HG03342 (cell line): ENCODE results near the gene ADAMTS16.
"Not testable (repeated sequence)": the region's sequence is repeated elsewhere in the genome, so short reads cannot be mapped to it uniquely, and the experiment has no call there.

ENCODE experiments used
- ATAC-seq: cut with Tn5 transposase; IDR thresholded peaks from one replicate; pipeline ENCODE4 v1.9.1; 2021; ENCODE audit warnings: mild to moderate bottlenecking, moderate library complexity; ENCODE audit not compliant: unreplicated experiment

The ADAMTS16 gene, protein sequence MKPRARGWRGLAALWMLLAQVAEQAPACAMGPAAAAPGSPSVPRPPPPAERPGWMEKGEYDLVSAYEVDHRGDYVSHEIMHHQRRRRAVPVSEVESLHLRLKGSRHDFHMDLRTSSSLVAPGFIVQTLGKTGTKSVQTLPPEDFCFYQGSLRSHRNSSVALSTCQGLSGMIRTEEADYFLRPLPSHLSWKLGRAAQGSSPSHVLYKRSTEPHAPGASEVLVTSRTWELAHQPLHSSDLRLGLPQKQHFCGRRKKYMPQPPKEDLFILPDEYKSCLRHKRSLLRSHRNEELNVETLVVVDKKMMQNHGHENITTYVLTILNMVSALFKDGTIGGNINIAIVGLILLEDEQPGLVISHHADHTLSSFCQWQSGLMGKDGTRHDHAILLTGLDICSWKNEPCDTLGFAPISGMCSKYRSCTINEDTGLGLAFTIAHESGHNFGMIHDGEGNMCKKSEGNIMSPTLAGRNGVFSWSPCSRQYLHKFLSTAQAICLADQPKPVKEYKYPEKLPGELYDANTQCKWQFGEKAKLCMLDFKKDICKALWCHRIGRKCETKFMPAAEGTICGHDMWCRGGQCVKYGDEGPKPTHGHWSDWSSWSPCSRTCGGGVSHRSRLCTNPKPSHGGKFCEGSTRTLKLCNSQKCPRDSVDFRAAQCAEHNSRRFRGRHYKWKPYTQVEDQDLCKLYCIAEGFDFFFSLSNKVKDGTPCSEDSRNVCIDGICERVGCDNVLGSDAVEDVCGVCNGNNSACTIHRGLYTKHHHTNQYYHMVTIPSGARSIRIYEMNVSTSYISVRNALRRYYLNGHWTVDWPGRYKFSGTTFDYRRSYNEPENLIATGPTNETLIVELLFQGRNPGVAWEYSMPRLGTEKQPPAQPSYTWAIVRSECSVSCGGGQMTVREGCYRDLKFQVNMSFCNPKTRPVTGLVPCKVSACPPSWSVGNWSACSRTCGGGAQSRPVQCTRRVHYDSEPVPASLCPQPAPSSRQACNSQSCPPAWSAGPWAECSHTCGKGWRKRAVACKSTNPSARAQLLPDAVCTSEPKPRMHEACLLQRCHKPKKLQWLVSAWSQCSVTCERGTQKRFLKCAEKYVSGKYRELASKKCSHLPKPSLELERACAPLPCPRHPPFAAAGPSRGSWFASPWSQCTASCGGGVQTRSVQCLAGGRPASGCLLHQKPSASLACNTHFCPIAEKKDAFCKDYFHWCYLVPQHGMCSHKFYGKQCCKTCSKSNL

DNA sequence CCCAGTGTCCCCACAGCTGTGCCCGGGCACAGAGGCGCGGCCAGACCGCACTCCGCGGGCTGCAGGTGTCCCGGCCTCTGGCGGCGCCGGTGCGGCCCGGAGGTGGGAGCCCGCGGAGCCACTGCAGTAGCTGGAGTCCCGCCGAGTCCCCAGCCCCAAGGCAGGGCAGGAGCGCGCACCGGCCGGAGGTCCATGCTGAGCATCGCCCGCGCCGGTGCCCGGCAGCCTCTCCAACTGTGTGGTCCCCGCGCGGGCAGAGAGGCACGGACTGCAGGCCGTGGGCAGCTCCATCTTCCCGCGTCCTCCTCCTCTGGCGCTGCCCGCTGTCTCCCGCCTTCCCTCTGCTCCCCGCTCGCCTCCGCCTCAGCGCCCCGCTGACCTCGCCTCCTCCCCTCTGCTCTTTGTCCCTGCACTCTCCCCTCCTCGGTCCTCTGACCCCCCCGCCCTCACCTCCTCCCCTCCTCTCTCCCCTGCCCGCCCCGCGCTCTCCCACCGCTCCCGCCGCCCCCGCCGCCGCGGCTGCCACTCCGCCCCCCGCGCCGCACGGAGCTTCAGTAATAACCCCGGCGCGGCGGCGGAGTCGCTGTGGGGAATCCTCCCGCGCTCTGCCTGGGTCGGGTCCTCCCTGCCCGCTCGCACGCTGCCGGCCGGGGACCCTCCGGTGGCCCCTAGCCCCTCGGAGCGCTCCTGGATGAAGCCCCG is at the start of gene ADAMTS16:
Gene ADAMTS16, plus strand, starts transcription at position 554 of the 702 bp plus-strand sequence. Its CDS starts 138 bp downstream, at position 692.
- ATAC-seq: no peak

DNA sequence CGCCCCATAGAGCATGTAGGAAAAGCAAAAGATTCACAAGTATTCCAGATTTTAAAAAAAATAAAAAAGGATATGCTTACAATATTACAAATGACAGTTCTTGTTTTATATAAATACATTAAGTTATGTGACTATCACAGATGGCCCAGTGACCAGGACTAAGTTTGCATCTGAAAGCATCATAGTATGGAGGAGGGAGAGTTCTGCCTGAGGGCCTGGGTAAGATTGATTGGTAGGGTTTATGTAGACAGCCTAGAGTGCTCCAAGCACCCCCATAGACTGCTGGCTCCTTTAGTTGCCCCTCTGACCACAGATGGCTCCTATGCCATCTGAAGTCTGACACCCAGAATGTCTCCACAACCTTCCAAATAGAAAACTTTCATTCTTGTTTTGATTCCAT is 48.0 kb upstream of the ADAMTS16 start:
- no peak for ATAC-seq

DNA sequence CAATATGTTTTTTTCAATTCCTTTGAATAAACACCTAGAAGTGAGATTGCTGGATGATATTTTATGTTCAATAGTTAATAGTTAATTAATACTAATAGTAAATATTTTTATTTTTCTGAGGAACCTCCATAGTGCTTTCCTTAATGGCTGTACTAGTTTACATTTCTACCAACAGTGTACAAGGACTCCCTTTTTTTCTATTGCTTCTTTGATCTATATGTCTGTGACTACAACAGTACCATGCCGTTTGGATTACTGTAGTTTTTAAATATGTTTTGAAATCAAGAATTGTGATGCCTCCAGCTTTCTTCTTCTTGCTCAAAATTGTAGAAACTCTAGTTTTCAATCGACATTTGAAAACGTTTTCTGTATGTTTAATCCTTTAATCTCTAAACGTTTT is 39.5 kb upstream of the ADAMTS16 start:
- ATAC-seq: no peak

DNA sequence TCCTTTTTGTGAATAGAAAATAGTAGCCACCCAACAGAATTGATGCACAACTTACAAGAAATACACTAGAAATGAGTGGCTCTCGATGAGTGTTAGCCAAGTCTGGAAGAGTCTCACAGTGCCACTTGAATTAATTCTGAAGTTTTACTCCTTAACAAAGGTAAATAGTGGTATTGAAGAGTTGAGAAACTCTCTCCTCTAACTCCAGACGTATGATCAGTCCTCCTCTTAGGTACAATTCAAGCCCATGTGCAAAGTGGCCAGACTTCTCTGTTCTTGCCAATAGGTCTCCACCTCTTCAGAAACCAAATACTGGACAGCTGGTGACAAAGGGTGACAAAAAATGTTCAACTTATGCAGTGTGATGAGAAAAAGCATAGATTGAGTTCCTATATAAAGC is 38.5 kb upstream of the ADAMTS16 start:
- no peak for ATAC-seq

DNA sequence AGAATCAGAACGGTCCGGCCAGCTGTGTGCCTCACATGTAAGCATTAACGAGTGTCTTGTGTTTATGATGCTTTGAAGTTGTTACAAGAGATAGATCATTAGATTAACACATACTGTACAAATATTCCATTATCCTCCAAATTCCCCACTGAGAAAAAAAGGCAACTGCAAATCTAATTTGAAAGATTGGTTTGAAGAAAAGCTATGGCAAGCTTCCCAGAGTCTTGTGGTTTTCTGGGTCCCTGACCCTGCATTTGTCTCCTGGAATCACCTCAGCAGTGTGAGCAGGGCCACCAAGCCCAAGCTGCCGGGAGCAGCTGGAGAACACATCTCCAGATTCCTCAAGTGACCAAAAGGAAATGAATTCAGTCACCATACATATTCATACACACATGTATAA is 36.9 kb upstream of the ADAMTS16 start:
- no peak for ATAC-seq

DNA sequence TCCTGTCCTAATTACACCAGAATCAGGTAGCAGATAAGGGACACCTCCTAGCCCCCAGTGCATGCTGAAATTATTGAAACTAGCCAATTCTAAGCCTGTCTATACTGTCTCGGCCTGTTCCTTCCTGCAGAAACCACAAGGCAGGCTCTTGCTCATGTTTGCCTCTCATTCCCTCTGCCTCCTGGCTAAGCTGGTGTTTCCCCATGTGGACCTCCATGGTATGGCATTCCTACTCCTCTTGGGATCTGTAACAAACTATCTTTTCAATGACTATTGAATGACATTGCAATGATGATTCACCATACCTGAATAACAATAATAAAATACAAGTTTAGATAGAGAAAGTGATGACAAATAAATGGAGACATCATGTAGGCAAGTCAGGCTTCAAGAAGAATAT is 35.6 kb upstream of the ADAMTS16 start:
- ATAC-seq: no peak

DNA sequence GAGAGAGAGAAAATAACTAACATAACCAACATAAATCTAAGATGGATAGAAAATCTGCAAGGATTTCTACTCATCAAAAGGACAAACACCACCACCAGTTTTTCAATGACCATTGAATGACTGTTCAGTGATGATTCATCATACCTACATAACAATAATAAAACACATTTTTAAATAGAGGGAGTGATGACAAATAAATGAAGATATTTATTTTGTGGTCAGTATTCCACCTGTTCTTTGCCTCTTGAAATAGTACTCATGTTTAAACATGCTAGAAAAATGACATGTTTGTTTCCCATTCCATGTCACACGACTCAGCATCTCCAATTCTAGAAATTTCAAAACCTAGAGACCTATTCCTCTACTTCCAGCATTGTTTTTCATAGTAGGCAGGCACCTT is 34.6 kb upstream of the ADAMTS16 start:
- no peak for ATAC-seq

DNA sequence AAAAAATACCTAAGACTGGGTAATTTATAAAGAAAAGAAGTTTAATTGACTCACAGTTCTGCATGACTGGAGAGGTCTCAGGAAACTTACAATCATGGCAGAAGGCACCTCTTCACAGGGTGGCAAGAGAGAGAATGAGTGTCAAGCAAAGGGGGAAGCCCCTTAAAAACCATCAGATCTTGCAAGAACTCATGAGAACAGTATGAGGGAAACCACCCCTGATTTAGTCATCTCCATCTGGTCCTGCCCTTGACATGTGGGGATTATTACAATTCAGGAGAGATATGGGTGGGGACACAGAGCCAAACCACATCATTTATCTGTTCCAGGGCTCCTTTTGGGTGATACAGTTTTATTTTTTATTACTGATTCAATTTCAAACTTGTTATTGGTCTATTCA is 23.2 kb upstream of the ADAMTS16 start:
- no peak for ATAC-seq

DNA sequence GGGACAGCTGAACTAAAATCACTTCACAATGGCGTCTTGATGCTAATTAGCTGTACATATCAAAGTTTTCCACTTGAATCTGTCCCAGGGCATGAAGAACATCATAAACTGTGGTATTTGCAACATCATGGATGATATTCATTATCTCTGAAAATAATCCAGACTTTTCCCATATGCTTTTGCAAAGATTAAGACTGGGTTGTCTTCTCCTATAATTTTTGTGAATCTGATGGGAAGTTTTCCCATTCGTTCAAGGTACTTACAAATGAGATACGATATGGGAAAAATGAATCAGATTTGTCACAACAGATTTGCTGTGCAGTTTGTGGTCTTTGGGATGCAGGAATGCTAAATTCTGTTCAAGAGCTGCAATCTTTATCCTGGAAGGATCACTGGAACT is 17.4 kb upstream of the ADAMTS16 start:
- ATAC-seq: no peak

DNA sequence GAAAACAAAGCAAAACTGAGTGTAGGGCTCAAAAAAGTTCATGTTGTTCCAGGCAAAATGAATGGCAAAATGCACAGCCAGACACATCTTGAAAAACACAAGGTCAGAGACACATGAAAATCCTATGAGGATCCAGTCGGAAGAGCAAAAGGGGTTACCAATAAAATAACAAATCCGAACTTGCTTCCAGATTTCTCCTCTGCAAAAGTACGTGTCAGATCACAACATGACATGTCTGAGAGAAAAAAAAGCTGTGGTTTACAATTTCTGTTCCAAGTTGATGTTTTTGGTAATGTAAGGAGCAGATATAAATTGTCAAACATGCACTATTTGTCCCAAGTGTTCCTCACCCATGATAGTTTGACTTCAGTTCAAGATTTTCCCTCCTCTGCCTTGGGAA is 15.9 kb upstream of the ADAMTS16 start:
- no peak for ATAC-seq

DNA sequence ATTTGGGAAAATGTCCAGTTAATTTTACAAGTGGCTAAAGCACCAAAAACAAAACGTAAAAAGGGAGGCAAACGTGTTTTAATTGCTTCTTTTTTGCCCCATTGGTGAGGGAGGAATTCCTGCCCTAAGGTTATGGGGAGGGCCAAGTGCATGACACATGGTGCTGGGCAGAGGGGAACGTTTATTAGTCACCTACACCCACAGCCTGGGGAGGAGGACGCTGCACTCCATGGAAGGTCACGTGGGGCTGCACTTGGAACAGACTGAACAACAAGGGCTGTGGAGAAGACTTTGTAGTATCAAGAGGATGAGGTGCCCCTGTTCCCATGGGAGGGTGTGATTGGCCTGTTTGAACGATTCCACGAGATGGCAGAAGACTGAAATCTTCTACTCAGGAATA is 13.7 kb upstream of the ADAMTS16 start:
- ATAC-seq: no peak

DNA sequence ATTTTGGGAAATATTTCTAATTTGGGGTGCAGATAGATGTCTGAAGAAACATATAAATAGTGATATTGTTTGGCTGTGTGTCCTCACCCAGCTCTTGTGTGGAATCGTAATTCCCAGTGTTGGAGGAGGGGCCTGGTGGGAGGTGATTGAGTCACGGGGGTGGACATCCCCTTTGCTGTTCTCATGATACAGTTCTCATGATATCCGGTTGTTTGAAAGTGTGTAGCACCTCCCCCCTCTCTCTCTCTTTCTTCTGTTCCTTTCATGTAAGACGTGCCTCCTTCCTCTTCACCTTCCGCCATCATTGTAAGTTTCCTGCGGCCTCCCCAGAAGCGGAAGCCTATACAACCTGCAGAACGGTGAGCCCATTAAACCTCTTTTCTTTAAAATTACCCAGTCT is 11.4 kb upstream of the ADAMTS16 start:
- no peak for ATAC-seq

DNA sequence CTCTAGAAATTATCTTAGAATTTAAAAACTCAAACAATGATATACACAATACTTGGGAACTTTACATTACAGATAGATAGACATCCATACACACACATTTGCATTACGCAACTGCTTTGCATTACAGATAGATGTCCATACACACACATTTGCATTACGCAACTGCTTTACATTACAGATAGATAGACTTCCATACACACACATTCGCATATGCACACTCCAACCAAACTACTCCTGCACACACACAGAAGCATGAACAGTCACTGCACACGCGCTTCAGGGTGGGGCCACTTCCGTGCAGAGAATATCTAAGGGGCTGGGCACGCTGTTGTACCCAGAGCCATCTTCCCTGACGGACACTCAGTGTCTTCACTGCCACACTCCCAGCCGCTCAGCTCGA is 7.9 kb upstream of the ADAMTS16 start:
- ATAC-seq: no peak

DNA sequence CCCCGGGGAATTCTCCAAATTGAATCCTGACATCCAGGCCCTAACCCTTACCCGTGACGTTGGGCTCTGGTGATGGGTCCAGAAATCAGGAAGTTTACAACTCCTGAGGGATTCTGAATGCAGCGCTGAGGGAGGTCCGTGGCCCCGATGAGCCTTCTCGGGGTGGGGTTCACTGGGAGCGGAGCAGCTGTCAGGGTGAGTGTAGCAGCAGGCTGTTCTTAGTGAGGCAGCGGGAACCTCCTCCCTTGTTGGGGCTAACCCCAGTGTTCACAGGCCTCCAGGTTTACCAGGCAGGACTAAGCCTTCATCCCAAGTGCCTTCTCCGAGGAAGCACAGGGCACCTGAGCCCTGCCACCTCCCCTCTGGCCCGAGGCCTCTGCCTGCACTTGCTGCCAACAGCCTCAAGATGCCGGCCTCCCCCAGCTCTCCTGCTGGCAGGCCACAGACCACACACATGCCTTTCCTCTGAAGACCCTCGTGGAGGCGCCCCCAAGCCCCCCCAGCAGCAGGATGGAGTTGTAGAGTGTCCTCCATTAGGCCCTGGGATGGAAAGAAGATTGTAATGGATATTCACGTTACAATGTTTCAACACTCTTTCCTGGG is 7.3 kb upstream of the ADAMTS16 start:
- ATAC-seq: no peak

DNA sequence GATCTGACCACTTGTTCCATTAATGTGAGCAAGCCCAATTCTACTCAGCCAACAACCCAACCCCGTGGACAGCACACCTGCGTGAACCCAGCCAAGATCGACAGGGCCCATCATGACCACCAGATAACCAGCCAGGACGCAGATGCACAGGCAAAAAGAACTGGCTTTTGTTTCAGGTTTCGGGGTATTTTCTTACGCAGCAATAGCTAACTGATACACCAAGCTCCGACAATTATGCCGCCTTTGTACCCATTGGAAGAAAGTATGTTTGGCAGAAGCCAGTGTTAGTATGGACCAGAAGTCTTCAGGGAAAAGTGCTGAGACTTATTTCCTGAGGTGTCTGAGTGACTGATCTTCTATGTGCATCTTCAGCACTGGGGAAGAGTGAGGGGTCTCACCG is 6.0 kb upstream of the ADAMTS16 start:
- ATAC-seq: no peak

DNA sequence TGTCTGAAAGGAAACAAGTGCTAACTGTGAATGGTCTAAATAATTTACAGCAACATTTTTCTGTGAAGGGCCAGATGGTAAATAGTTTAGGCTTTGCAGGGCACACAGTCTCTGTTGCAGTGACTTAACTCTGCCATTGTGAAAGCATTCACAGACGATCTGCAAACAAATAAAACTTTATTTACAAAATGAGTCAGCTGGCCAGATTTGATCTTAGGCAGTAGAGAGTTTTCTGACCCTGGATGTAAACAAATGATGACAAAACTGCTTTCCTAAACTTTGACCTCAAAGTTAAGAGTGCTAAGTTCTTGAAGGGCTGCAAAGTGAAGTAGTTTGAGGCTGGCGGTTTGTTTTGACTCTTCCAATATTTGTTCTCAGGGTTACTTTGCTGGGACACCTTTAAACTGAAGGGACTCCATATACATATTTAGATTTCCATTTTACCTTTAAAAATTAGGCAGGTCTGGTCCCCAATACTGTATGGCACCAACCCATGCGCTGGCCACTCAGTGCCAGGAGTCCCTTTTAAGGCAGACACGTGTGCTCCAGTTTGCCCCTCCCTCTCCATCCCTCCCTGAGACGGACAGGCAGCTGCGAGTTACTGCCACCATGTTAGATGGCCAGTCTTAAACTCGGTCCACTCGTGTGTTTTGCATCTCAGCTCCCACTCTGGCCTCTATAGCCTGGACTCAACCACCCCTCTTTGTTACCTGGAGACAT is 4.0 kb upstream of the ADAMTS16 start:
- ATAC-seq: no peak

DNA sequence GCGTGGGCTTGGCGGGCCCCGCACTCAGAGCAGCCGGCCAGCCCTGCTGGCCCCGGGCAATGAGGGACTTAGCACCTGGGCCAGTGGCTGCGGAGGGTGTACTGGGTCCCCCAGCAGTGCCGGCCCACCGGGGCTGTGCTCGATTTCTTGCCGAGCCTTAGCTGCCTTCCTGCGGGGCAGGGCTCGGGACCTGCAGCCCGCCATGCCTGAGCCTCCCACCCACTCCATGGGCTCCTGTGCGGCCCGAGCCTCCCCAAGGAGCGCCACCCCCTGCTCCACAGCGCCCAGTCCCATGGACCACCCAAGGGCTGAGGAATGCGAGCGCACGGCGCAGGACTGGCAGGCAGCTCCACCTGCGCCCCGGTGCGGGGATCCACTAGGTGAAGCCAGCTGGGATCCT is 2.3 kb upstream of the ADAMTS16 start:
- not testable (repeated sequence) for ATAC-seq

DNA sequence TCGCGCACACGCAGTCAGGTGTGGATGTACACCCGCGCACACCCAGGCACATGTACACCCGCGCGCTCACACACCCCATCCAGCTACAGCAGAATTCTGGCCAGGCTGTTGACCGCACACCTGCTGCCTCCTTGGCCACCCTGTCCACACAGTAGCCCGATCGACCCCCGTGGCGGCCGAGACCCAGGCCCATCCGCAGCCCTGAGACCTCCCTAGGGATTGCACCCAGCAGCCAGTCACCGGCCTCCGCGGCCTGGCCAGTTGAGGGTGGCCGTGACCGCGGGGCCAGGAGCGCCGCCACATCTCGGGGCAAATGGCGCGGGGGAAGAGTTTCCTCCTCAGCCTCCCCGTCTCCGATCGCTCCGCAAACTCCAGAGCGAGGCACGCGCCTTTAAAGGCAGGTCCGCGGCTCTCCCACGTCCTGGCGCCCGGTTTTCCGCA is 774 bp upstream of the ADAMTS16 start:
- ATAC-seq: no peak

DNA sequence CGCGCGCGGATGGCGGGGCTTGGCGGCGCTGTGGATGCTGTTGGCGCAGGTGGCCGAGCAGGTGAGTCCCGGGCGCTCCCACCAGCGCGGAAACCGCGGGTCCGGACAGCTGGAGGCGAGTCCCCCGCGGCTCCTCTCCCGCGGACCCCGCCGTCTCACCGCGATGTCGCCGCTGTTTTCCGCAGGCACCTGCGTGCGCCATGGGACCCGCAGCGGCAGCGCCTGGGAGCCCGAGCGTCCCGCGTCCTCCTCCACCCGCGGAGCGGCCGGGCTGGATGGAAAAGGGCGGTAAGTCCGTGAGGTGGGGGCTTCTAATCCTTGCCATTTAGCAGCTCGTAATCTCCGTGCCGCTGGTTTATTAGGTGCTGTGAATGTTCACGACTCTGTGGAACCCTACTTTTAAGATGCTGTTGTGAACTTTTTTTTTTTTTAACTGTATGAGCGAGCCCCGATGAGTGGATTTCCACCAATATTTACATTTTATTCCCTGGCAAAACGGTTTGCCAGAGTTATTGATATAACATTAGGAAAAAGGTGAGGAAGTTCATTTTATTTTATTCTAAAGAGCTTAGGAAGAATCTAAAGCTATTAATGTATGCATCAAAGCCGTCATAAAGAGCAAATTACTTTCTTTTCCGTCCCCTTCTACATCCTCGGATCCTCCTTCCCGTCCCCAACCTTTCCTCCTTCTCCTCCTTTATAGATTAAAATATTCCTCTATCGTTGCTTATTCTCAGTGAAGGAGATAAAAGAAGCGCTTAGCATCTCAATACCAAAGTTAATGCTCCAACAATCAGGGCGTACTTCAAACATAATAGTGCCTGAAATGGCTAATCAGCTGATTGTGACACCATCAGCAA is 579 bp downstream of the ADAMTS16 start:
- ATAC-seq: no peak
